Measurements from ENCODE around the gene SUSD1. TPM values are rescaled to one million over a fixed set of nuclear protein-coding genes. Genes with fewer than 3 reads are reported as not detected.

SUSD1 gene
- total and polyA plus RNA-seq, 9 of the 15 experiments (the other 6 are each of a cell fraction or from before 2014, with no cell fraction given) = 10.9 to 44.4 (median 36.1) TPM

DNA sequence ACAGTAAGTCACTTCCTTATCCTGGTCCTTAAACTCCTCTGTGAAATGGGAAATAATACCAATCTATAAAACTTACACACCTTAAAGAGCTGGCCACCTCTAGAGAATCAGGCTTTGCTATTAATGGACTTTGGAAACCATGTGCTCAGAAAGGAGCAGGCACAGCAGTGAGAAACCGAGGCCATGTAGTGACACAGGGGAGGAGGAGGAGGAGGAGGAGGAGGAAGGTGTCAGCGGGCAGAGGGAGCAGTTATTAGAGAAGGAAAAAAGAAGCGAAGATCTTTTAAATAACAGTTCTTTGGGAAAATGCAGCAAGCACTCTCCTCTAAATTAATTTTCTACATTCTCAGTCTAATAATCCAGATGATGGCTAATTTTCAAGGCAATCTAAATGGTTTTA lies 38.0 kb downstream of the SUSD1 start:
- Histone ChIP-seq H3K79me2 (ENCODE audit: control insufficient read depth, insufficient read depth, low read length) (no peaks in the 10 kb centered on the region; the same call in 1 of the 3 replicates), H3K9ac (ENCODE audit: insufficient read depth in 1 of 2, low read depth in 2 of 2, low read length in 2 of 2) (no peak overlapping the region), H3K4me2 (ENCODE audit: insufficient read depth, low read length) (no peak overlapping the region), H3K9me1 (ENCODE audit: control insufficient read depth, insufficient read depth, low read length) (no peaks in the 10 kb centered on the region), H3K9me3 (replicated peaks; ENCODE audit: control insufficient read depth, insufficient read depth, low read depth, low read length) (no peaks in the 10 kb centered on the region), H3K4me3 (no peak overlapping the region), H2AFZ (ENCODE audit: low read depth, low read length) (no peak overlapping the region), H3K27me3 (ENCODE audit: control insufficient read depth in 2 of 2, insufficient read depth in 2 of 2, low read length in 2 of 2) (no peaks in the 10 kb centered on the region), H3K4me1 (replicated peaks in 1 of 2; ENCODE audit: control insufficient read depth in 2 of 2, insufficient read depth in 2 of 2, low read length in 2 of 2) (no peaks in the 10 kb centered on the region), H4K20me1 (replicated peaks; ENCODE audit: control insufficient read depth, insufficient read depth, low read length) (no peaks in the 10 kb centered on the region), H3K27ac (ENCODE audit: extremely low read depth, low read depth, low read length) (no peak overlapping the region), H3K36me3 (ENCODE audit: control insufficient read depth, insufficient read depth, low read length) (peaks cover 78% of the 10 kb centered on the region)
- ATAC-seq (no peak), FAIRE-seq (no peak), DNase-seq (ENCODE audit: extremely low read depth in 1 of 4, low spot score in 3 of 4) (no peak)
- in situ Hi-C loops (cut with MboI) = no loop called here
- BruUV-seq (replicated peaks) = no TSS peak
- WGBS (ENCODE audit: insufficient coverage, low coverage, missing lambda C conversion rate) = no CpG with 5 or more reads among the region's 3 CpGs
- intact Hi-C loops (cut with micrococcal nuclease) = no loop called here
- ChIA-PET CTCF (ENCODE audit: low intra/inter-chr PET ratio) (no interaction called here), POLR2A (interaction anchor here (0.6 to 3.2 kb wide), 2 partner anchors 14 to 17 kb away, joined by 3 to 18 read pairs; no protein-coding TSS in a partner anchor)
- no peak for TF ChIP-seq BCL6 (CRISPR knock-in tag; IDR thresholded peaks at IDR 0.05)
- TF ChIP-seq ZNF785 (CRISPR knock-in tag; IDR thresholded peaks at IDR 0.05) = no peak
- no peak for TF ChIP-seq BRD4 (IDR thresholded peaks at IDR 0.05)
- no peak for TF ChIP-seq MIER1 (IDR thresholded peaks at IDR 0.05; ENCODE audit: low read depth)
- TF ChIP-seq STAG1 (CRISPR knock-in tag; IDR thresholded peaks at IDR 0.05; ENCODE audit: borderline replicate concordance) = no peak
- no peak for TF ChIP-seq YY1 (IDR thresholded peaks at IDR 0.05; ENCODE audit: borderline replicate concordance in 1 of 3, control insufficient read depth in 1 of 3, extremely low read depth in 1 of 3, insufficient read depth in 3 of 3, insufficient read length in 1 of 3, insufficient replicate concordance in 2 of 3, low read depth in 1 of 3, low read length in 2 of 3)

- H3K4me1 ChIP-seq (replicated peaks in 1 of 2; ENCODE audit: control insufficient read depth in 2 of 2, insufficient read depth in 2 of 2, low read length in 2 of 2) = no peaks in the 10 kb centered on the region
- H3K27me3 ChIP-seq (ENCODE audit: control insufficient read depth in 2 of 2, insufficient read depth in 2 of 2, low read length in 2 of 2) = no peaks in the 10 kb centered on the region
- peak; percentile 6 for FAIRE-seq
- H3K4me3 ChIP-seq = no peak overlapping the region
- no peak overlapping the region for H3K4me2 ChIP-seq (ENCODE audit: insufficient read depth, low read length)
- TF ChIP-seq, protein P1, sequence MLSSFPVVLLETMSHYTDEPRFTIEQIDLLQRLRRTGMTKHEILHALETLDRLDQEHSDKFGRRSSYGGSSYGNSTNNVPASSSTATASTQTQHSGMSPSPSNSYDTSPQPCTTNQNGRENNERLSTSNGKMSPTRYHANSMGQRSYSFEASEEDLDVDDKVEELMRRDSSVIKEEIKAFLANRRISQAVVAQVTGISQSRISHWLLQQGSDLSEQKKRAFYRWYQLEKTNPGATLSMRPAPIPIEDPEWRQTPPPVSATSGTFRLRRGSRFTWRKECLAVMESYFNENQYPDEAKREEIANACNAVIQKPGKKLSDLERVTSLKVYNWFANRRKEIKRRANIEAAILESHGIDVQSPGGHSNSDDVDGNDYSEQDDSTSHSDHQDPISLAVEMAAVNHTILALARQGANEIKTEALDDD (IDR thresholded peaks at IDR 0.05) = peak; percentile 54; the same call in 1 of the 2 replicates
- TF ChIP-seq TRIM24 (IDR thresholded peaks at IDR 0.05) = no peak
- no peak for TF ChIP-seq EP400 (IDR thresholded peaks at IDR 0.05)
- TF ChIP-seq RBFOX2 (IDR thresholded peaks at IDR 0.05; ENCODE audit: low read depth, low read length) = no peak
- no peak for TF ChIP-seq CEBPG (CRISPR knock-in tag; IDR thresholded peaks at IDR 0.05)
- TF ChIP-seq CEBPG (tag; conservative IDR thresholded peaks at IDR 0.05 in 1 of 2, IDR thresholded peaks at IDR 0.05 in 1 of 2) = peak in 1 of 2 experiments; percentile 26; a peak in 1 of 4 replicates
- TF ChIP-seq CEBPB (tag; IDR thresholded peaks at IDR 0.05) = peak; percentile 48
- BruUV-seq (replicated peaks) = no TSS peak
- 42% methylated on average over 4 of the region's 4 CpGs for WGBS (ENCODE audit: insufficient coverage, low coverage, missing lambda C conversion rate)
- 0 out of 3 replicates have a peak, but pooled peaks have one; percentile 28 for ATAC-seq
- H2AFZ ChIP-seq (ENCODE audit: low read depth, low read length) = no peak overlapping the region
- H3K36me3 ChIP-seq (ENCODE audit: control insufficient read depth, insufficient read depth, low read length) = peaks cover 73% of the 10 kb centered on the region
- ChIA-PET POLR2A (interaction anchor here (1.0 to 3.2 kb wide), 2 partner anchors 12 to 15 kb away, joined by 4 to 18 read pairs; no protein-coding TSS in a partner anchor), CTCF (ENCODE audit: low intra/inter-chr PET ratio) (no interaction called here)
- H3K9me1 ChIP-seq (ENCODE audit: control insufficient read depth, insufficient read depth, low read length) = no peaks in the 10 kb centered on the region
- H4K20me1 ChIP-seq (replicated peaks; ENCODE audit: control insufficient read depth, insufficient read depth, low read length) = no peaks in the 10 kb centered on the region
- intact Hi-C loops (cut with micrococcal nuclease) (no loop called here), in situ Hi-C loops (cut with MboI) (no loop called here)
- H3K9ac ChIP-seq (ENCODE audit: insufficient read depth in 1 of 2, low read depth in 2 of 2, low read length in 2 of 2) = no peak overlapping the region
- no peak overlapping the region for H3K27ac ChIP-seq (ENCODE audit: extremely low read depth, low read depth, low read length)
- DNase-seq (ENCODE audit: extremely low read depth in 1 of 4, low spot score in 3 of 4) = peak in 1 of 4 experiments; percentile 15
- H3K9me3 ChIP-seq (replicated peaks; ENCODE audit: control insufficient read depth, insufficient read depth, low read depth, low read length) = no peaks in the 10 kb centered on the region
- peaks cover 6% of the 10 kb centered on the region; the same call in 2 of the 3 replicates for H3K79me2 ChIP-seq (ENCODE audit: control insufficient read depth, insufficient read depth, low read length)
These were observed 39.4 kb downstream of the SUSD1 start for GRCh38 chr9:112135706-112136105.

Measured in K562 (cell line).